GM21529 (cell line): ENCODE results near the gene TRRAP.
A peak's percentile ranks its signal among the peaks of the same experiment; 100 is the strongest.

ENCODE experiments used
- ATAC-seq: cut with Tn5 transposase; IDR thresholded peaks from one replicate; pipeline ENCODE4 v1.9.1; 2021; ENCODE audit not compliant: unreplicated experiment

Gene TRRAP

GRCh38 chr7:98984126-98984525 lies 105.8 kb downstream of the TRRAP start:
- ATAC-seq = no peak

- ATAC-seq = no peak
These were observed 107.1 kb downstream of the TRRAP start for GRCh38 chr7:98985406-98985805.

- ATAC-seq = no peak
These were observed 107.6 kb downstream of the TRRAP start for GRCh38 chr7:98985945-98986344.

- no peak for ATAC-seq
These were observed 110.3 kb downstream of the TRRAP start for GRCh38 chr7:98988641-98989040.

GRCh38 chr7:98990356-98990755 lies 112.0 kb downstream of the TRRAP start:
- no peak for ATAC-seq

GRCh38 chr7:98991141-98991540 lies 112.8 kb downstream of the TRRAP start:
- no peak for ATAC-seq

- no peak for ATAC-seq
These were observed 113.7 kb downstream of the TRRAP start for GRCh38 chr7:98992076-98992475.

- no peak for ATAC-seq
These were observed 114.9 kb downstream of the TRRAP start for GRCh38 chr7:98993024-98993897.

GRCh38 chr7:98994046-98994944 lies 116.0 kb downstream of the TRRAP start:
- no peak for ATAC-seq

- ATAC-seq = no peak
These were observed 116.8 kb downstream of the TRRAP start for GRCh38 chr7:98995111-98995510.

- no peak for ATAC-seq
These were observed 117.3 kb downstream of the TRRAP start for GRCh38 chr7:98995523-98996149.

- ATAC-seq = peak; percentile 62
These were observed 117.8 kb downstream of the TRRAP start for GRCh38 chr7:98996150-98996552.

- ATAC-seq = no peak
These were observed 119.5 kb downstream of the TRRAP start for GRCh38 chr7:98997846-98998245.

GRCh38 chr7:98998821-98999725 lies 120.7 kb downstream of the TRRAP start:
- no peak for ATAC-seq

GRCh38 chr7:99000196-99000903 lies 122.0 kb downstream of the TRRAP start:
- no peak for ATAC-seq

GRCh38 chr7:99000904-99001465 lies 122.7 kb downstream of the TRRAP start:
- no peak for ATAC-seq

- ATAC-seq = no peak
These were observed 123.3 kb downstream of the TRRAP start for GRCh38 chr7:99001482-99002147.

GRCh38 chr7:99002148-99002826 lies 124.0 kb downstream of the TRRAP start:
- ATAC-seq = no peak
